NCI-H526 treated with DMSO at 0.1 percent for 48 hours (cell line): ENCODE data around the gene PCGF6.

Experiments
- DNase-seq: peaks from one replicate; lab custom pipeline; 2025; lab: John Stamatoyannopoulos, UW

PCGF6 gene

GRCh38 chr10:103256613-103257012, 94.3 kb downstream of the PCGF6 start:
- no peak for DNase-seq

- DNase-seq, result no peak
These were observed 96.2 kb downstream of the PCGF6 start for GRCh38 chr10:103254538-103255325.

- DNase-seq, result no peak
These were observed 96.8 kb downstream of the PCGF6 start for GRCh38 chr10:103254113-103254512.
